ENCODE measurements around the gene CUL2.
"Not testable (repeated sequence)": the region's sequence is repeated elsewhere in the genome, so short reads cannot be mapped to it uniquely, and the experiment has no call there.

The CUL2 gene

DNA sequence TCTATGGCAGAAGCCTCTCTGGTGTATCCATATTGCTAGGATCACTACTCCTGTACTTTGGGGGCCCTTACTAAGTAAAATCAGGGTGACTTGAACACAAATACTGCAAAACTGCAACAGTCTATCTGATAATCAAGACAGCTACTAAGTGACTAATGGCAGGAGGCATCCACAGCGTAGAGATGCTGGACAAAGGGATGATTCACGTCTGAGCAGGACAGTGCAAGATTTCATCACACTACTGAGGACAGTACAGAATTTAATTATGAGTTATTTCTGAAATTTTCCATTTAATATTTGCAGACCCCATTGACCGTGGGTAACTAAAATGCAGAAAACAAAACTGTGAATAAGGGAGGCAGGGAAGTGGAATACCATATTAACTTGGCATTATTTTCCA lies 10.4 kb downstream of the CUL2 start:
- DNase-seq (ENCODE audit: low read depth) = no peak

DNA sequence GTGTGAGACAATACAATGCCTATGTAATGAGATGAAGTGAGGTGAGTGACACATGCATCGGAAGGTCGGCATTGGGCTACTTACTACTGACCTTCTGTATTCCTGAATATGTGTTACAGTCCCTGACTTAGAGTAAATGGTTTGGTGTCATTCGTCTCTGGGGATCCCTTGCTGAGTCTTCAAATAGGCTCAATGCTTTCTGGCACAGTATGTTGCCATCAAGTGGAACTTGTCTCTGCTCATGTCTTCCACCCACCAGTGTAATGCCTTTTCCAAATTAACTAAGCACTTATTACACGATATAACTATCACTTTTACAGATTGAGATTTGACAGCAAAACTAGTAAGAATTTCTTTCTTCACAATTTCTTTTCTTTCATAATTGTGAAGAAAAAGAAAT lies 10.9 kb downstream of the CUL2 start:
- no peak for DNase-seq (ENCODE audit: low read depth)

DNA sequence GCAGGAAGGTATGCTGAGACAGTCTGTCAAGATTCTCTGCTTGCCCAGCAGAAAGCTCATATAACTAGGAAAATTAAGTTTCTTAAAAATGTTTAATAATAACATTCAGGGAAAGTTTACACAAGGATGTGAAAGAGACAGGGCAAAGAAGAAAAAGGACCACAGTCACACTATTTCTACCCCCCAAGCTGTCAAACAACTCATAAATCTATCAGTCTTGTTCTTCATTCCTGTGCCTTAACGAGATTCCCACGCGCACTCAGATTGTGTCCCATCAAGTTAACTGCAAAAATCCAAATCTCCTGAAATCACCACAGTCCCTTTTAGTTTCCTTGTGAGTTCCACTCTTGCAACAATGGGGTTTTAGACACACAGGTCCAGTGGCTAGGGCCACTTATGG lies 14.9 kb downstream of the CUL2 start:
- no peak for DNase-seq (ENCODE audit: low read depth)

DNA sequence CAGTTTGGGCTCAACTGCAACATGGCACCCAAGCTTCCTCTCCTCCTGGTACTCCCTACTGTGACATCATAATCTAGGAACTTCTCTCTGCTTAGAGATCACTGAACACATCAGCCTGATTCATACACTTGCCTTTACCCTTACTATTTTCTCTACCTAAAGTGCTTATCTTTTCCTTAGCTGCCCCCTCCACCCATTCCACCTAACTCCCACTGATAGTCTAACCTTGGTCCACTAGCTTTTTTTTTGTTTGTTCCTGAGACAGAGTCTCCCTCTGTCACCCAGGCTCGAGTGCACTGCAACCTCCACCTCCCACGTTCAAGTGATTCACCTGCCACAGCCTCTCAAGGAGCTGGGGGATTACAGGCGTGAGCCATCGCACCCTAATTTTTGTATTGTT lies 15.9 kb downstream of the CUL2 start:
- DNase-seq (ENCODE audit: low read depth) = no peak

DNA sequence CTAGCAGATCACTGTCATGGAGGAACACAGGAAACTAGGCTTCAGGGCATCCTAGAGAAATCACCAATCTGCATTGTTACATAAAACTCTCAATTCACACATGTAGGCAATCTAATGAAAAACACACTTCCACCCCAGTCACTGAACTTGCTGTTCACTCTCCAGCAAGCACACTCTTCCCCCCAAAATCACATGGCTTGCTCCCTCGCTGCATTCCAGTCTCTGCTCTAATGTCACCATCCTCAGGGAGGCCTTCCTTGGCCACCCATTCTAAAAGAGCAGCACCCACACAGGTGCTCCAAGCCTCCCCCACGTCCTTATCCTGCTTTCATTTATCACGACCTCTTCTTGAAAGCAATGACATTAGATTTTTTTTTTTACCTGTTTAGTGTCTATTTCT lies 19.6 kb downstream of the CUL2 start:
- DNase-seq (ENCODE audit: low read depth) = no peak

DNA sequence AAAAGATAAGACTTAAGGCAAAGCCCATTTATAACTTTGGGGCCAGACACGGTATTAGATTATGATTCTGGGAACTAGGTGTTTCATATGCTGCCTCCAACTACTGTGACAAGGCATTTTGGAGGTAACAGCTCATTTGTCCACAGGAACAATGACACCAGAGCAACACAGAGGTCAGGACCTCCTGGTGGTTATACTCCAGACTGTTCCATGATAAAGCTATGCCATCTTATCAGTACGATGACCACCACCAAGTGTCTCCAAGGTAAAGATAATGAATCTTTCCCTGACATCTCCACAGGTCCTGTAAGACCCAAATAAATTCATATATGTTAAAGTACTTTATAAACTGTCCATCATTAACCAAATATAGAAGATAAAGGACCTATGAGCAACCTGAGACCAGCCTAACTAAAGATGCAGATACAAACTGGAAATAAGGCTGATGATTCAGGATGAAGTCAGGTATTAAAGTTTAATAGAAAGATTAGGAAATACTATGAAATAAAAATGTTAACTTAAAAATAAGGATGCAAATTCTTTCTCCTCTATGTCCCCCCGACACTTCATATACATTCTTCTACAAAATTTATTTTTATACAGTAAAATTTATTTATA lies 26.2 kb downstream of the CUL2 start:
- no peak for DNase-seq (ENCODE audit: low read depth)

DNA sequence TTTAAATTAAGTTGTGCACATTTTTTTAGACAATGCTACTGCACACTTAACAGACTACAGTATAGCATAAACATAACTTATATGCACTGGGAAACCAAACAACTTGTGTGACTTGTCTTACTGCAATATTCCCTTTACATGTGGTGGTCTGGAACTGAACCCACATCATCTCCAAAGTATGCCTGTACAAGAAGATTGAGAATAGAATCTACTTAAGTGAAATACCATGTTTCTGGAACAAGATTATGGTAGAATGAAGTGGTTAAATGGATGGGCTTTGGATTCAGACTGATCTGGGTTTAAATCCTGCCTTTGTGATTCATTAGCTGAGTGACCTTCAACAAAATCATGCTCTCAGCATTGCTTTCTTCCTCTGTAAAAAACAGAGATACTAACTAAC lies 30.7 kb downstream of the CUL2 start:
- no peak for DNase-seq (ENCODE audit: low read depth)

DNA sequence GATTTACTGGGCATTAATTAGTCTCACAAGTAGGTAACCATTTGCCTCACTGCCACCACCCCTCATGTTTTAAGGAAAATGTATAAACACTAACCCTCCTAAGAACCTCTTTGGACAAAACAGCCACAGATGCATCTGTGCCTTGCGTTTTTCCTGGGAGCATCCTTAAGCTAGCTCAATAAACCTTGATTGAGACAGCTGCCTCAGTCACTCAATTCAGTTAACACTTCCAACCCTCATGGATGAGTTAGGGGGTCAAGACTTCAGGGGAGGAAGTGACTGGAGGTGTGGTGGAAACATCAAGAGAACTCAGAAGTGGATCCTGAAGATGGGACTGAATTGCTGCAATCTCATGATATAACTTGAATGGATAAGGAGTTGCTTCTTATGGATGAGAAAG lies 31.5 kb downstream of the CUL2 start:
- no peak for DNase-seq (ENCODE audit: low read depth)

DNA sequence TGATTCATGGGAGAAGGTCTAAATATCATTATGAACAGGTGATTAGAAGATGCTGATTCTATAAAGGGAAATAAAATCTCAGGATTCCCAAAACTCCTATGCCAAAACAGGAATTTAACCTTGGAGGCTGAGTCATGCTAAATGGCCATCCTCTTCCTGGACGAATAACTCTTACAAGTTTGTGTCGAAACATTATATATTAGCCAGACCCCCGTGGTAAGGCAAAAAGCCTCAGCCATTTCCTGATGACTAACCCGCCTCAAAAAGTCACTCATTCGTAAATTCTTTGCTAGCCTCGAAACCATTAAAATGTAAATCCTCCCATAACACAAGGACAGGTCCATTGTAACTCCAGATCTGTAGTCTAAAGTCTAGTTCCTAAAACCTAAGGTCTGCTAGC lies 32.0 kb downstream of the CUL2 start:
- DNase-seq (ENCODE audit: low read depth) = no peak

DNA sequence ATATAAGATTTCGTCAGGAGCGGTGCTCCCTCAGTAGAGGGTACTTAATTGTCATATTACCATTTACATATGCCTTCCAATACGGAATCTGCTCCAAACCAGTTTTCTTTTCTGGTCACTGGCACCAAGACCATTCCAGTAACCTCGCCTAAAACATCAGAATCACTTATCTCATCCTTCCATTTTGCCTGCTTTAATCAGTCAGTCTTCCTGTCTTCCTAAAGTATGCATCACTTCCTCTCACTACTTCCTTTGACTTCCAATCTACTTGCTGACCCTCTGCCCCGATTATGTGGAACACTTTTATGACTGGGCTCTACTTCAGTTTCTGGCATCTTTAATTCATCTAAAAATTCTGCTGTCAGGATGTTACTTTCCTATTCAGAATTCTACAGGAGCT lies 33.5 kb downstream of the CUL2 start:
- no peak for DNase-seq (ENCODE audit: low read depth)

DNA sequence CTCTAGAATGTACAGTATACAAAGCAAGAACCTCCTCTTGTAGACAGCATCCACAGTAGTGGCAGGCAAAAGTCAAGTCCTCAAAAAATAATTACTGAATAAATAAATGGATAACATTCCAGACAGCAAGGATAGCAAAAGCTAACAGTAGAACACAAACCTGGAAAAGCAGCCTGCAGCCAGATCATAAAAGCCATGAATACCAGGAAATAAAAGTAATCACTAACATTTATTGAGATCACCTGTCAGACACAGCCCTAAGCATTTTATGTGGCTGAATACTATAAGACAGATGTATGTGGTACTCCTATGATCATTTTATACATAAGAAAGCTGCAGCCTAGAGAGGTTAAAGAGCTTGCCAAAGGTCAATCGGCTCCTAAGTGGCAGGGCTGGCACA lies 34.0 kb downstream of the CUL2 start:
- DNase-seq (ENCODE audit: low read depth) = no peak

DNA sequence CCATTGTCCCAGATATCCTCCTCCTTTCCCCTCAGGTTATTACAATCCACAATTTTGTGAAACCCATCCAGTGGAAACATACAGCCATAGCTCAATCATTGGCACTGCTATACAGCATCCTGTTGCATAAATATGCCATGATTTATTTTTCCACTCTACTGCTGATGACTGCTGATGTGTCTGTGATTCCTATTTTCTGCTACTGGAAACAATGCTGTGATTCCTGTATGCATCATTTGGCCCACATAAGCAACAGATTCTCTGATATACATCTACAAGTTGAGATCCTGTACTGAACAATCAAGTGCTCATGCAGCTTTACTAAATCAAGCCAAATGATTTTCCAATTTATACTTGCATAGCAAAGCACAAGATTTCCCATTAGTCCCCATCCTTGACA lies 39.6 kb downstream of the CUL2 start:
- no peak for DNase-seq (ENCODE audit: low read depth)

DNA sequence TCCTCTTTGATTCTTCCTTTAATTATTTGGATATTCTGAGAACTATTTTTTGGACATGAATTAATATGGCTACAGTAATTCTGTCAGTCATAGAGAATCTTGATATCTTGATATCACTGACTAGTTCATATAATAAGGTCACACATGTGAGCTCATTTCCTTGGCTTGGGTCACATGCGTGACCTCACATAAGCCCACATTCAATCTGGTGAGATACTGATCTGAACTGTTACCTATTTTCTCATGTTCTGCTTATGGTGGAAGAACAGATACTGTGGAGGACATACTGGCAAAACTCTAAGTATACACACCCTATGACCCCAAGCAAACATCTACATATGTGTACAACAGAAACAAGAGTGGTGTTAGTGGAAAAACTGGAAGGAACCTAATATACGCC lies 44.1 kb downstream of the CUL2 start:
- no peak for DNase-seq (ENCODE audit: low read depth)

DNA sequence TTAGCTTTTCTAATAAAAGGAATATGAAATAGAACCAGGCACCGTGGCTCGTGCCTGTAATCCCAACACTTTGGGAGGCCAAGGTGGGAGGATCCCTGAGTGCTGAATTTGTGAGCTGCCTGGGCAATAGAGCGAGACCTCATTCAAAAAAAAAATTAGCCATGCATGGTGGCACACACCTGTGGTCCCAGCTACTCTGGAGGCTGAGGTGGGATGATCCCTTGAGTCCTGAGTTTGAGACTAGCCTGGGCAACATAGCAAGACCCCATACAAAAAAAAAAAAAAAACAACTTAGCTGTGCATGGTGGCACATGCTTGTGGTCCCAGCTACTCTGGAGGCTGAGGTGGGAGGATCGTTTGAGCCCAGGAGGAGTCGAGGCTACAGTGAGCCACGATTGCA lies 44.9 kb downstream of the CUL2 start:
- DNase-seq (ENCODE audit: low read depth) = not testable (repeated sequence)

DNA sequence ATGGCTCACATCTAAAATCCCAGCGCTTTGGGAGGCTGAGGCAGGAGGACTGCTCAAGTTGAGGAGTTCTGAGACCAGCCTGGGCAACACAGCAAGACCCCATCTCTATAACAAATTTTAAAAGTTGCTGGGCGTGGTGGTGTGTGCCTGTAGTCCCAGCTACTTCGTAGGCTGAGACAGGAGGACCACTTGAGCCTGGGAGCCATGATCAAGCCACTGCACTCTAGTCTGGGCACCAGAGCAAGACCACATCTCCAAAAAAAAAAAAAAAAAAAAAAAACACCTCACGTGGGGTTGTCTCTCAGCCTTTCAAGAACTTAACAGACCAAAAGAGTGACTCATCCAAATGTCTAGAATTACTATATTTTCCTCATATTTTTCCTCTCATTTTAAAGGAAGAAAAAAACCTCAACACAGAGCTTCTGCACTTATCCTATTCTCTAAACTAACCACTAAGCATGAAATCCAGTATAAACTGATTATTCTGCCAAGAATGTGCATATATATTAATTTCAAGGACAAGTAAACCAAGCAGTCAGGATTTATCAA lies 46.3 kb downstream of the CUL2 start:
- DNase-seq (ENCODE audit: low read depth) = no peak

DNA sequence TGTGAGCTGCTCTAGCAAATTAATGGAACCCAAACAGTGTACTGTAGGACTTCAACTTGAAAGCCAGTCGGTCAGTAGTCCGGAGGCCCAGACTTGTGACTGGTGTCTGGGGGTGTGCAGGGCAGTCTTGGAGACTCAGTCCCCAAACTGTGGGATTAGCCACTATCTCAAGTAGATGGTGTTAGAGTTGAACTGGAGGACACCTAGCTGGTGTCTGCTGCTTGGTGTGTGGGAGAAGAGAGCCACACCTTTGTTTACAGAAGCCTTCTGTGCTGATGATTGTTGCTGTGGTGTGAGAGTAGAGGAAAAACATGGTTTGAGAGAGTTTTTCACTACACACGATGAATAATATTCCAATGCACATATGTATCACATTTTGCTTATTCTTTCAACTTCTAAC lies 47.4 kb downstream of the CUL2 start:
- DNase-seq (ENCODE audit: low read depth) = no peak

DNA sequence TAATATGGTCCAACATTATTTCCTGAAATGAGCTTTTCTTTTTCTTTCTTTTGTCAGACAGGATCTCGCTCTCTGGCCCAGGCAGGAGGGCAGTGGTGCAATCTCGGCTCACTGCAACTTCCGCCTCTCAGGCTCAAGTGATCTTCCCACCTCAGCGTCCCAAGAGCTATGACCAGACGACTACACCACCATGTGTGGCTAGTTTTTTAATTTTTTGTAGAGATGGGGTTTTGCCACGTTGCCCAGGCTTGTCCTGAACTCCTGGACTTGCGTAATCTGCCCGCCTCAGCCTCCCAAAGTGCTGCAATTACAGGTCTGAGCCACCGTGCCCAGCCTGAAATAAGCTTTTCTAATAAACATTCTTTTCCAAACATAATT lies 48.6 kb downstream of the CUL2 start:
- no peak for DNase-seq (ENCODE audit: low read depth)

DNA sequence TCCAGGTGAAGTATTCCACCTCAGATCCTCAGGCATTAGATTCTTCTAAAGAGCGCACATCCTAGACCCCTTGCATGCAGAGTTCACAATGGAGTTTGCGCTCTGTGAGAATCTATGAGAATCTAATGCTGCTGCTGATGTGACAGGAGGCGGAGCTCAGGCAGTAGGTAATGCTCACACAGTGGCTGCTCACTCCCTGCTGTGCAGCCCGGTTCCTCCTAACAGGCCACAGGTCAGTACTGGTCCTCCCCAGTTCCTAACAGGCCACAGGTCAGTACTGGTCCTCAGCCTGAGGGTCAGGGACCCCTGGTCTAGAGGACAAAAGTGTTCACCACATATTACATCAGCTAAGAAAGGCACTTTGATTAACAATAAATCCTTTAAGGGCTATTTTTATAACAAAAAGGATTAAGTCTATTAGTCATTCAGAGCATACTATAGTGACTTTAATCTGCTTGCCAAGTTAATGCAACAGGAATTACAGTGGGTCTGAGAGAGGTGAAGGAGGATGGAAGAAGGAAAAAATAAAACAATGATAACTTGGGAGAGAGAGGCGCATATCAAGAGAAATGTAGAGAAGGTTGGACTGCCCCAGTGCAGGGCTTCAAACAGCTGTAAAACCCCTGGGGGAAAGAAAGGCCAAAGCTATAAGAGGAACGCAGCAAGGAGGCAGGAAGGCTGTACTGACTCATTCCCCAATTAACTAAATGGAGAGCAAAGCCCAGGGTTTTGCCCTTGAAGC lies 49.2 kb downstream of the CUL2 start:
- DNase-seq (ENCODE audit: low read depth) = no peak

DNA sequence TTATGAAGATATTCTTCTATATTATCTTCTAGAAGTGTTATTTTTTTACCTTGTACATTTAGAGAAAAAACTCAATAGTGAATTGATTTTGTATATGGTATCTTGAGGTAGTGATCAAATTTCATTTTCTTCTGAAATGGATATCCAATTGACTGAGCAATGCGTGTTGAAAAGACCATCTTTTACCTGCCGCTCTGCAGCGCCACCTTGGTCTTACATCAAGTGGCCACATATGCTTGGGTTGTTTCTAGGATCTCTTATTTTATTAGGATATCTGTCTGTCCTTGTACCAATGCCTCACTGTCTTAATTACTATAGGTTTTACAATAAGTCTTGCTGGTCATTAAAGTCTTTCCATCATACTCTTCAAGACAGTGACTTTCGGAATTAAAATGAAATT lies 53.0 kb downstream of the CUL2 start:
- no peak for DNase-seq (ENCODE audit: low read depth)

DNA sequence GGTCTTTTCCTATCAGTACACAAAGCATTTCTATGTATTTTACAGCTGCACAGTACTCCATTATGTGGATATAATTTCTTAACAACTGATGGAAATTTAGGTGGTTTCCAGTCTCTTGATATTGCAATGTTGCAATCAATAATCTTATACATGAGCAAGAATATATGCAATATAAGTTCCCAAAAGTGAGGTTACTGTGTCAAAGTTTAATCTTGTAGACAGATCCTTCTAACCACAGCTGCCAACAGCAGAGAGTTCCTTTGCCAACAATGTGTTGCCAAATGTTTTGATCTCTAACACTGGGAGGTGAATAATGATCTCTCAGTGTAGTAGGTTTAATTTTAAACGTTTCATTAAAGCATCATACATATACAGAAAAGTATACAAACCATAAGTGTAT lies 54.5 kb downstream of the CUL2 start:
- DNase-seq (ENCODE audit: low read depth) = no peak

DNA sequence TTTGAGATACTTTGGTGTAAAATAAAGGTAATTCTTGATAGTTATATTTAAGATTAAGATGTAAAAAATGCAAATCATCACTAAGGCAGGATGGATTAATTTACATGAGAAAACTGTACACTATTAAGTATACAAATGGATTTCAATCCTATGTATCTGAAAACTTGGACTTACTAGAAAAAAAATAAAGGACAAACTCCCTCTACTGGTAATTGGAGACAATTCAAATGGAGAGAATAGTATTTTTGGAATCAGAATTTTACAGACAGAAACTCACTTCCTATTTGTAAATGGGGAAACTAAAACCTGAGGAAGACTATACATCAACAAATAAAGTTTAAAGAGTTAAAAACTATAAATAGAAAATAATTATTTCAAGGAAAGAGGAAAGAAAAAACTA lies 62.6 kb downstream of the CUL2 start:
- DNase-seq (ENCODE audit: low read depth) = no peak

DNA sequence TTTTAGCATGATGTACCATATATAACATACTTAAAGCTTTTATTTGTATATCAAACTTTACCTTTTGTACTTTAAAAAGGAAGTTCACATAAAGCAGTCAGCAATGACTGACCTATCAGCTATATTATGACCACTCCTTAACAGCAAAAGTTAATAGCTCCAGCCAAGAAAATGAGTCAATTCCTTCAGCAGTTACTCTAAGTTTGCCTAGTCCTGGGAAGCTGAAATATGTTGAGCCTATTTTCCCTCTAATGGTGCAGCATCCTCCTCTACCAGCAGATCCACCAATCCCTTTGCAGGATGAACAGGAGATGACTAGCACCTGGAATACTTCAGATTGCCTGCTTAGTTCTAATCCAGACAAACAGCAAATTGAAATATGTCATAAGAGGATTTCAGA lies 64.2 kb downstream of the CUL2 start:
- no peak for DNase-seq (ENCODE audit: low read depth)

DNA sequence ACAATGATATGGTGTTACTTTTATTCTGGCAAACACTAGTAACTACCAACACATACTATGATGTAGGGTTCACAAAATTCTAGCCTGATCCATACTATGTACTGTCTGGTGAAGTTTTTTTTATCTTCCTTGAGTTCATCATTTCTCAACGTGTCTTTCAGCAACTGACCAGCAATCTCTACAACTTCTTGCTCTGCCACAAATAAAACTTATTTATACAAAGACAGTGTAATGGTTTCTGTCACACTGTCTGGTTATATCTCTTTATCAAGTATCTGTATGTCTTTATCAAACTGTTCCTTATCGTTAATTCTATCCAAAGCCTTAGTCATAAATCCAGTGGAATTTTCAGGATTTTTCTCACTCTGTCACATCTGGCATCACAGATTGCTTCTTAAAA lies 69.7 kb downstream of the CUL2 start:
- no peak for DNase-seq (ENCODE audit: low read depth)
